Stomach smooth muscle (tissue), 2 donors: Measurements from ENCODE around the gene CHPF.

Experiments used
- H3K27ac ChIP-seq: one replicate; pipeline ENCODE4 v1.7.0; 2013; ENCODE audit warnings: mild to moderate bottlenecking, low read length, inconsistent platforms
- H3K27me3 ChIP-seq, 2 donors: one replicate each; pipeline ENCODE4 v1.7.0; 2013; ENCODE audit warnings: low read length in 2 of 2; ENCODE audit not compliant: insufficient read depth in 2 of 2, control insufficient read depth in 1 of 2
- H3K36me3 ChIP-seq, 2 donors: one replicate each; pipeline ENCODE4 v1.7.0; 2013; ENCODE audit warnings: low read length in 2 of 2; ENCODE audit not compliant: control insufficient read depth in 2 of 2, insufficient read depth in 2 of 2
- H3K4me1 ChIP-seq: one replicate; pipeline ENCODE4 v1.7.0; 2013; ENCODE audit warnings: low read length; ENCODE audit not compliant: control insufficient read depth, insufficient read depth
- H3K4me3 ChIP-seq, 2 donors: one replicate each; pipeline ENCODE4 v1.7.0; 2013; ENCODE audit warnings: low read length in 2 of 2
- H3K9ac ChIP-seq, 2 donors: one replicate each; pipeline ENCODE4 v1.7.0; 2013; ENCODE audit warnings: low read length in 2 of 2, mild to moderate bottlenecking in 1 of 2
- H3K9me3 ChIP-seq, 2 donors: one replicate each; pipeline ENCODE4 v1.7.0; 2013; ENCODE audit warnings: low read length in 2 of 2; ENCODE audit not compliant: control insufficient read depth in 2 of 2
- donor health status: healthy.
- donor health status: Pancreatic carcinoma.

The CHPF gene

GRCh38 chr2:219499058-219499307 lies 44.6 kb downstream of the CHPF start:
- peaks cover 50% of the 10 kb centered on the region for H3K4me1 ChIP-seq

GRCh38 chr2:219498280-219499057 lies 45.1 kb downstream of the CHPF start, which contains the start of gene GMPPA:
Gene GMPPA (plus strand): TSS chr2:219498891. CDS start chr2:219499976, 1,085 bp downstream.
- Histone ChIP-seq H3K4me1 (peaks cover 50% of the 10 kb centered on the region), H3K9ac (peak within 1 kb of the TSS; percentile 93 to 96)

More at GRCh38 chr2:219499058-219499307, 44.6 kb downstream of the CHPF start:
- H3K36me3 ChIP-seq, result peaks cover 8 to 9% of the 10 kb centered on the region in 2 donors
- H3K9me3 ChIP-seq, result no peaks in the 10 kb centered on the region
- peak overlapping the region; percentile 98 for H3K27ac ChIP-seq
- H3K27me3 ChIP-seq, result peaks cover 0 to 2% of the 10 kb centered on the region in 2 donors
- peak overlapping the region; percentile 86 to 95 for H3K4me3 ChIP-seq
- peak overlapping the region; percentile 91 to 96 for H3K9ac ChIP-seq

GRCh38 chr2:219497495-219498279 lies 45.9 kb downstream of the CHPF start:
- Histone ChIP-seq H3K9ac (peak overlapping the region; percentile 93 to 96), H3K9me3 (no peaks in the 10 kb centered on the region), H3K4me1 (peaks cover 50% of the 10 kb centered on the region), H3K36me3 (peaks cover 0 to 2% of the 10 kb centered on the region in 2 donors), H3K27ac (peak overlapping the region; percentile 98), H3K27me3 (peaks cover 0 to 2% of the 10 kb centered on the region in 2 donors), H3K4me3 (peak overlapping the region; percentile 86 to 95)

More at GRCh38 chr2:219498280-219499057, 45.1 kb downstream of the CHPF start, which contains the start of gene GMPPA:
- no peaks in the 10 kb centered on the region for H3K9me3 ChIP-seq
- peak within 1 kb of the TSS; percentile 98 for H3K27ac ChIP-seq
- peak within 1 kb of the TSS; percentile 86 to 95 for H3K4me3 ChIP-seq
- H3K27me3 ChIP-seq, result peaks cover 0 to 2% of the 10 kb centered on the region in 2 donors
- H3K36me3 ChIP-seq, result peaks cover 4% of the 10 kb centered on the region in 2 donors

GRCh38 chr2:219496825-219497494 lies 46.6 kb downstream of the CHPF start:
- Histone ChIP-seq H3K4me1 (peaks cover 50% of the 10 kb centered on the region), H3K36me3 (peaks cover 0 to 5% of the 10 kb centered on the region in 2 donors), H3K4me3 (peak overlapping the region; percentile 42 to 86), H3K9me3 (no peaks in the 10 kb centered on the region), H3K27ac (peak overlapping the region; percentile 98), H3K9ac (peak overlapping the region; percentile 93 to 96), H3K27me3 (peaks cover 0 to 2% of the 10 kb centered on the region in 2 donors)

GRCh38 chr2:219496247-219496824 lies 47.3 kb downstream of the CHPF start:
- Histone ChIP-seq H3K27me3 (peaks cover 0 to 2% of the 10 kb centered on the region in 2 donors), H3K27ac (peak overlapping the region; percentile 98), H3K9me3 (no peaks in the 10 kb centered on the region), H3K9ac (peak overlapping the region; percentile 93 to 96), H3K4me3 (peak overlapping the region in 1 of 2 donors; percentile 86), H3K36me3 (peaks cover 0 to 7% of the 10 kb centered on the region in 2 donors), H3K4me1 (peaks cover 50% of the 10 kb centered on the region)

- peak overlapping the region; percentile 60 to 96 for H3K9ac ChIP-seq
These were observed 48.0 kb downstream of the CHPF start for GRCh38 chr2:219495531-219496122.

GRCh38 chr2:219494952-219495530 lies 48.6 kb downstream of the CHPF start:
- Histone ChIP-seq H3K36me3 (peaks cover 5 to 13% of the 10 kb centered on the region in 2 donors), H3K27me3 (peaks cover 0 to 2% of the 10 kb centered on the region in 2 donors), H3K4me1 (peaks cover 50% of the 10 kb centered on the region), H3K27ac (peak overlapping the region; percentile 98), H3K9ac (peak overlapping the region in 1 of 2 donors; percentile 29), H3K9me3 (no peaks in the 10 kb centered on the region), H3K4me3 (no peak overlapping the region)

More at GRCh38 chr2:219495531-219496122, 48.0 kb downstream of the CHPF start:
- Histone ChIP-seq H3K9me3 (no peaks in the 10 kb centered on the region), H3K27me3 (peaks cover 0 to 2% of the 10 kb centered on the region in 2 donors), H3K4me1 (peaks cover 50% of the 10 kb centered on the region), H3K36me3 (peaks cover 4 to 11% of the 10 kb centered on the region in 2 donors), H3K4me3 (no peak overlapping the region), H3K27ac (peak overlapping the region; percentile 98)

- H3K9ac ChIP-seq, result no peak overlapping the region
- H3K27ac ChIP-seq, result peak overlapping the region; percentile 37
- peaks cover 32% of the 10 kb centered on the region for H3K4me1 ChIP-seq
- peaks cover 0 to 2% of the 10 kb centered on the region in 2 donors for H3K27me3 ChIP-seq
- H3K9me3 ChIP-seq, result no peaks in the 10 kb centered on the region
- H3K36me3 ChIP-seq, result peaks cover 17 to 22% of the 10 kb centered on the region in 2 donors
- H3K4me3 ChIP-seq, result no peak overlapping the region
These were observed 50.5 kb downstream of the CHPF start for GRCh38 chr2:219493086-219493485.

- Histone ChIP-seq H3K27ac (peak overlapping the region; percentile 37), H3K27me3 (peaks cover 0 to 2% of the 10 kb centered on the region in 2 donors), H3K36me3 (peaks cover 21 to 27% of the 10 kb centered on the region in 2 donors), H3K4me3 (no peak overlapping the region), H3K9me3 (no peaks in the 10 kb centered on the region), H3K4me1 (peaks cover 27% of the 10 kb centered on the region), H3K9ac (no peak overlapping the region)
These were observed 51.0 kb downstream of the CHPF start for GRCh38 chr2:219492575-219492974.
